Measurements from ENCODE around the gene INPP5B. TPM values are rescaled to one million over a fixed set of nuclear protein-coding genes. Genes with fewer than 3 reads are reported as not detected.
A peak's percentile ranks its signal among the peaks of the same experiment; 100 is the strongest.

INPP5B gene
- total RNA-seq, 1 experiment from 2014 or later: 26.8 TPM

- peaks cover 4% of the 10 kb centered on the region; the same call in 1 of the 2 replicates for H3K36me3 Mint-ChIP-seq
- no peaks in the 10 kb centered on the region for H3K9me3 Mint-ChIP-seq
- ATAC-seq (no peak), DNase-seq (ENCODE audit: low spot score) (no peak)
- H3K27me3 Mint-ChIP-seq (ENCODE audit: low read depth): no peaks in the 10 kb centered on the region
- 0 out of 2 replicates have a peak overlapping the region, but pooled peaks have one; percentile 16 for H3K27ac Mint-ChIP-seq
- POLR2A ChIA-PET: interaction anchor here (1.2 to 1.4 kb wide), 2 partner anchors 14 to 18 kb away, joined by 3 to 5 read pairs; partner anchors contain the start of gene INPP5B
- H3K4me1 Mint-ChIP-seq: peaks cover 17% of the 10 kb centered on the region
- TF ChIP-seq OVOL2 (CRISPR knock-in tag; IDR thresholded peaks at IDR 0.05; ENCODE audit: borderline replicate concordance) (no peak), ZNF671 (CRISPR knock-in tag; IDR thresholded peaks at IDR 0.05) (no peak), HMGA2 (CRISPR knock-in tag; IDR thresholded peaks at IDR 0.05) (no peak), ARID4B (CRISPR knock-in tag; IDR thresholded peaks at IDR 0.05; ENCODE audit: borderline replicate concordance) (no peak), ELF4 (CRISPR knock-in tag; IDR thresholded peaks at IDR 0.05; ENCODE audit: low read depth) (no peak), PRDM15 (CRISPR knock-in tag; IDR thresholded peaks at IDR 0.05) (no peak), TCF7 (CRISPR knock-in tag; IDR thresholded peaks at IDR 0.05; ENCODE audit: low read depth) (no peak), FOXJ3 (CRISPR knock-in tag; IDR thresholded peaks at IDR 0.05; ENCODE audit: borderline replicate concordance) (no peak), ZNF263 (CRISPR knock-in tag; IDR thresholded peaks at IDR 0.05; ENCODE audit: low read depth) (no peak), ZNF425 (CRISPR knock-in tag; conservative IDR thresholded peaks at IDR 0.05) (no peak), SOX15 (CRISPR knock-in tag; IDR thresholded peaks at IDR 0.05) (no peak)
- H3K4me3 Mint-ChIP-seq: peak overlapping the region; percentile 94
- CTCF ChIA-PET: interaction anchor here (0.6 to 2.5 kb wide), 3 partner anchors 21 to 73 kb away, joined by 3 to 33 read pairs (median 4); partner anchors contain the start of gene MTF1
Observed at GRCh38 chr1:37932759-37933158, 14.1 kb downstream of the INPP5B start.

GRCh38 chr1:37931361-37932158 lies 15.3 kb downstream of the INPP5B start:
- CTCF ChIA-PET: interaction anchor here (0.6 to 2.5 kb wide), 11 partner anchors 8 to 658 kb away, joined by 3 to 33 read pairs (median 3); partner anchors contain the start of gene MTF1
- H3K9me3 Mint-ChIP-seq: no peaks in the 10 kb centered on the region
- peaks cover 4% of the 10 kb centered on the region; the same call in 1 of the 2 replicates for H3K36me3 Mint-ChIP-seq
- no peaks in the 10 kb centered on the region for H3K27me3 Mint-ChIP-seq (ENCODE audit: low read depth)
- peak overlapping the region; percentile 94 for H3K4me3 Mint-ChIP-seq
- peaks cover 17% of the 10 kb centered on the region for H3K4me1 Mint-ChIP-seq
- peak; percentile 99 for DNase-seq (ENCODE audit: low spot score)
- H3K27ac Mint-ChIP-seq: peak overlapping the region; percentile 87
- POLR2A ChIA-PET: interaction anchor here (0.6 to 1.6 kb wide), 8 partner anchors 9 to 124 kb away, joined by 3 to 8 read pairs (median 4); partner anchors contain the start of genes C1orf122, INPP5B, MTF1 and YRDC
- peak; percentile 98 for ATAC-seq
- TF ChIP-seq SP1 (CRISPR knock-in tag; conservative IDR thresholded peaks at IDR 0.05) (peak; percentile 82), USF1 (CRISPR knock-in tag; IDR thresholded peaks at IDR 0.05) (peak; percentile 20; the same call in 1 of the 2 replicates), MAX (CRISPR knock-in tag; IDR thresholded peaks at IDR 0.05) (0 out of 2 replicates have a peak, but pooled peaks have one; percentile 19), IRF2 (CRISPR knock-in tag; IDR thresholded peaks at IDR 0.05; ENCODE audit: borderline replicate concordance, low read depth) (no peak), GTF2I (CRISPR knock-in tag; conservative IDR thresholded peaks at IDR 0.05) (no peak), ZNF425 (CRISPR knock-in tag; conservative IDR thresholded peaks at IDR 0.05) (no peak), ETV6 (CRISPR knock-in tag; IDR thresholded peaks at IDR 0.05) (no peak), KAT7 (CRISPR knock-in tag; IDR thresholded peaks at IDR 0.05; ENCODE audit: borderline replicate concordance) (peak; percentile 38; the same call in 1 of the 2 replicates), MYBL2 (CRISPR knock-in tag; IDR thresholded peaks at IDR 0.05) (0 out of 2 replicates have a peak, but pooled peaks have one; percentile 31)
